OCI-LY7 (cell line): ENCODE results near the gene HSD17B7. TPM values are rescaled to one million over a fixed set of nuclear protein-coding genes. Genes with fewer than 3 reads are reported as not detected.

Experiments
- BruUV-seq: library from RNA; stranded (reverse); fragments of 400-500 nt; replicated peaks from 2 replicates; lab custom pipeline; 2021; lab: Mats Ljungman, UMichigan
- CTCF ChIA-PET: fragments of 300-600 bp; sonication (Branson Sonifier 250); formaldehyde crosslinking; loops from one replicate; lab custom pipeline; 2022; ENCODE audit warnings: antibody characterized with exemption; ENCODE audit not compliant: unreplicated experiment; lab: Charles Lee
- POLR2A ChIA-PET: fragments of 300-600 bp; sonication (Branson Sonifier 250); formaldehyde crosslinking; loops from one replicate; lab custom pipeline; 2022; ENCODE audit warnings: antibody characterized with exemption; lab: Charles Lee
- DNase-seq: peaks from one replicate; pipeline ENCODE4 v3.0.0-alpha.2; 2015; ENCODE audit warnings: low spot score
- H2AFZ ChIP-seq: fragments of 200-600 bp; sonication (generic), shearing (Covaris generic); 2 replicates; pipeline ENCODE4 v1.6.1; 2014; ENCODE audit warnings: mild to moderate bottlenecking, antibody characterized with exemption, low read length, moderate library complexity
- H3K27ac ChIP-seq: fragments of 200-600 bp; sonication (generic); 2 replicates; pipeline ENCODE4 v1.5.1; 2014; ENCODE audit warnings: mixed run types, low read depth, mild to moderate bottlenecking, moderate library complexity, low read length, inconsistent platforms; ENCODE audit not compliant: poor library complexity, severe bottlenecking
- H3K36me3 ChIP-seq: fragments of 200-600 bp; sonication (generic); 2 replicates; pipeline ENCODE4 v1.6.1; 2014; ENCODE audit warnings: mild to moderate bottlenecking, antibody characterized with exemption, low read length, moderate library complexity, mixed read lengths; ENCODE audit not compliant: insufficient read depth
- H3K4me1 ChIP-seq: fragments of 200-600 bp; sonication (generic); 2 replicates; pipeline ENCODE4 v1.5.1; 2014; ENCODE audit warnings: mild to moderate bottlenecking, low read length; ENCODE audit not compliant: insufficient read depth, poor library complexity, severe bottlenecking
- H3K4me2 ChIP-seq: fragments of 200-600 bp; sonication (generic); 2 replicates; pipeline ENCODE4 v1.6.1; 2014; ENCODE audit warnings: mild to moderate bottlenecking, low read length
- H3K4me3 ChIP-seq: fragments of 200-600 bp; sonication (generic); 2 replicates; pipeline ENCODE4 v1.5.1; 2014; ENCODE audit warnings: mild to moderate bottlenecking, low read depth, low read length; ENCODE audit not compliant: poor library complexity, severe bottlenecking
- H3K79me2 ChIP-seq: fragments of 200-600 bp; sonication (generic); 2 replicates; pipeline ENCODE4 v1.6.1; 2016; ENCODE audit warnings: low read depth, mild to moderate bottlenecking, low read length, moderate library complexity, mixed read lengths; ENCODE audit not compliant: insufficient read depth
- H3K9me2 ChIP-seq: fragments of 200-600 bp; sonication (generic); 2 replicates; pipeline ENCODE4 v1.6.1; 2016; ENCODE audit warnings: mild to moderate bottlenecking, low read length, mixed read lengths; ENCODE audit not compliant: insufficient read depth
- H3K9me3 ChIP-seq: fragments of 200-600 bp; sonication (generic); 2 replicates; pipeline ENCODE4 v1.6.1; 2014; ENCODE audit warnings: mild to moderate bottlenecking, mixed run types, low read length, mixed read lengths
- H4K20me1 ChIP-seq: fragments of 200-600 bp; sonication (generic); 2 replicates; pipeline ENCODE4 v1.6.1; 2014; ENCODE audit warnings: mild to moderate bottlenecking, antibody characterized with exemption, low read length, moderate library complexity, mixed read lengths; ENCODE audit not compliant: insufficient read depth
- EZH2phosphoT487 ChIP-seq: fragments of 200-600 bp; sonication (generic); IDR thresholded peaks from 2 replicates; pipeline ENCODE4 v1.6.1; 2018; ENCODE audit warnings: low read depth, borderline replicate concordance, mild to moderate bottlenecking, mixed run types, antibody characterized with exemption, low read length, moderate library complexity, mixed read lengths
- intact Hi-C: fragments of 100-400 bp; cut with micrococcal nuclease; formaldehyde crosslinking; loops from one replicate; pipeline ENCODE4 v1.10.0; 2022; ENCODE audit not compliant: unreplicated experiment
- total RNA-seq, 2 experiments: library from RNA; depleted of rRNA in 1 of 2; stranded (reverse); fragments of >200 nt in 1 of 2; shearing (Covaris generic) in 1 of 2; gene quantifications; 2 replicates each; pipeline ENCODE4 v1.2.3, GENCODE V29; 2014 to 2022
- TF ChIP-seq, protein P1 (sequence below): fragments of 200-600 bp; sonication (generic); conservative IDR thresholded peaks from 2 replicates; pipeline ENCODE4 v1.5.1; 2014; ENCODE audit warnings: mild to moderate bottlenecking, antibody characterized with exemption, low read length, moderate library complexity, mixed read lengths

HSD17B7 gene
- total RNA-seq, 2 experiments from 2014 or later = 41.2 to 51.1 TPM

DNA sequence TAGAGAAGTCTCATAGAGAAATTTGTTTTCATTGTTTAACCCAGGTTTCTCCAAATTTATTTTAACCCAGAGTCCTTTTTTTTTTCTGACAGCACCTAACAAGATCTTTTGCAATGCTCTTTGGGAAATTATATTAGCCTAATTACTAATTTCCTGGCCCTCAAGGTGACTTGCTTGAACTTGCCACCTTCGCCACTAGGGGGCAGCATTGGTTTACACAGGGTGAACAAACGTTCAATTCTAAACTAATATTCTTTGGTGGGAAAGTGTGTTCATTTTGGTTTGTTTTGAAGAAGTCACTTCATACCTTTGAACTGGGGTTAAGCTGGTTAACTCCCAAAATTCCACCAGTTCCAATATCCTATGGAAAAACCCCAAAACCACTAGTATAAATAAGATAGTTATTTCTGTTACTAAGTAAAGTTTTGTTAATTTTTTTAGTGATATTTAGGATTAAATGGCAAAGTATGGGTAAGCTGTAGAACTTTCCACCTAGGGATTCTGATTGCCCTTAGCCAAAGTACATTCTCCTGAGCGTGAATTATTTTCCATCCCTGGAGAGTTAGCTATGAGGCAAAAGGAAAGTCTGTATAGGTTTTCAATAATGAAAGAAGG, 57.4 kb downstream of the HSD17B7 start:
- H3K36me3 ChIP-seq = no peaks in the 10 kb centered on the region
- H3K27ac ChIP-seq = no peak overlapping the region
- DNase-seq = peak; percentile 77
- H4K20me1 ChIP-seq = no peaks in the 10 kb centered on the region
- POLR2A ChIA-PET = interaction anchor here (0.7 kb wide), 1 partner anchor 490 kb away, joined by 3 read pairs; no protein-coding TSS in a partner anchor
- no peaks in the 10 kb centered on the region for H3K4me1 ChIP-seq
- TF ChIP-seq, protein P1, sequence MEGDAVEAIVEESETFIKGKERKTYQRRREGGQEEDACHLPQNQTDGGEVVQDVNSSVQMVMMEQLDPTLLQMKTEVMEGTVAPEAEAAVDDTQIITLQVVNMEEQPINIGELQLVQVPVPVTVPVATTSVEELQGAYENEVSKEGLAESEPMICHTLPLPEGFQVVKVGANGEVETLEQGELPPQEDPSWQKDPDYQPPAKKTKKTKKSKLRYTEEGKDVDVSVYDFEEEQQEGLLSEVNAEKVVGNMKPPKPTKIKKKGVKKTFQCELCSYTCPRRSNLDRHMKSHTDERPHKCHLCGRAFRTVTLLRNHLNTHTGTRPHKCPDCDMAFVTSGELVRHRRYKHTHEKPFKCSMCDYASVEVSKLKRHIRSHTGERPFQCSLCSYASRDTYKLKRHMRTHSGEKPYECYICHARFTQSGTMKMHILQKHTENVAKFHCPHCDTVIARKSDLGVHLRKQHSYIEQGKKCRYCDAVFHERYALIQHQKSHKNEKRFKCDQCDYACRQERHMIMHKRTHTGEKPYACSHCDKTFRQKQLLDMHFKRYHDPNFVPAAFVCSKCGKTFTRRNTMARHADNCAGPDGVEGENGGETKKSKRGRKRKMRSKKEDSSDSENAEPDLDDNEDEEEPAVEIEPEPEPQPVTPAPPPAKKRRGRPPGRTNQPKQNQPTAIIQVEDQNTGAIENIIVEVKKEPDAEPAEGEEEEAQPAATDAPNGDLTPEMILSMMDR = peak; percentile 99
- TF ChIP-seq EZH2phosphoT487 = no peak
- no peak overlapping the region for H2AFZ ChIP-seq
- CTCF ChIA-PET = interaction anchor here (0.5 kb wide), 1 partner anchor 222 kb away, joined by 3 read pairs; no protein-coding TSS in a partner anchor
- intact Hi-C loops = loop anchor here (5.0 kb wide), 1 partner anchor 324 kb away; no protein-coding TSS in a partner anchor
- H3K9me2 ChIP-seq = no peaks in the 10 kb centered on the region
- BruUV-seq = no TSS peak
- H3K9me3 ChIP-seq = no peaks in the 10 kb centered on the region
- no peak overlapping the region for H3K4me3 ChIP-seq
- no peaks in the 10 kb centered on the region for H3K79me2 ChIP-seq
- no peak overlapping the region for H3K4me2 ChIP-seq

DNA sequence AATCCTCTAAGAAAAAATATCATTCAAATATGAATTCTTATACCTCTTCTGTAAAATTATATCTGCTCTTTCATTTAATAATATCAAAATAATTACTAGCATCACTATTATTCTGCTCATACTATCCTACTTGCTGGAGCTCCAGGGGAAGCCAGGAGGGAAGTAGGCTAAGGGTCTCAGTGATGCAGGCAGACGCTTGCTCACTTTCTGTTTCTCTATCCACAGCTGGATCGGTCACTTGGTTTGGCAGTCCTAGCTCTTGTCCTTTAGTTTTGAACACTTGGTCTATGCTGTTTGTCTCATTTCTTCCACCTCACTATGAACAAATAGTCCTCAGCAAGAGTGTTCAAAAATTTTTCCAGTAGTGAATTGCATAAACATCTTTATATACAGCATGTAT, 59.2 kb downstream of the HSD17B7 start:
- no peak for DNase-seq
- no peaks in the 10 kb centered on the region for H3K4me1 ChIP-seq
- no peaks in the 10 kb centered on the region for H4K20me1 ChIP-seq
- no peaks in the 10 kb centered on the region for H3K36me3 ChIP-seq
- POLR2A ChIA-PET = no interaction called here
- H3K4me2 ChIP-seq = no peak overlapping the region
- H3K4me3 ChIP-seq = no peak overlapping the region
- intact Hi-C loops = loop anchor here (5.0 kb wide), 1 partner anchor 323 kb away; no protein-coding TSS in a partner anchor
- no peaks in the 10 kb centered on the region for H3K9me3 ChIP-seq
- BruUV-seq = no TSS peak
- no peak overlapping the region for H3K27ac ChIP-seq
- no peak overlapping the region for H2AFZ ChIP-seq
- TF ChIP-seq, protein P1 = no peak
- TF ChIP-seq EZH2phosphoT487 = no peak
- no peaks in the 10 kb centered on the region for H3K79me2 ChIP-seq
- CTCF ChIA-PET = no interaction called here
- H3K9me2 ChIP-seq = no peaks in the 10 kb centered on the region

DNA sequence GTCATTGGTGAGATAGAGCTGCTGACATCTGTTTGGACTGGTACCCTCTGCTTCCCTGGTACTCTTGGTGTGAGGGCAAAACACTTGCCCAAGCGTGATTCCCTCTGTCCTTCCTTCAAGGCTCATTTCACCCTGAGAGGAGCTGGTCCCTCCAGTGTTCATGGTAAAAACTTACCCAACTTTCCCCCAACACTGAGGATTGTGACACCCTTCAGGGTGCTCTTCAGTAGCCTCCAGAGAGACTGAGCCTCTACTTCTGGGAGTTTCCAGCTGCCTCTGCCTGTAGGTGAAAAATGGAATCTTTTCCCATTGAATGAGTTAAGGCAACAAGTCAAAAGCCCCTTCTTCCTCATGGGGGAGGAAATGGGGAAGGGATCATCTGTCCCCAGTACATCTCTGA, 60.8 kb downstream of the HSD17B7 start:
- Histone ChIP-seq H3K9me3 (no peaks in the 10 kb centered on the region), H3K4me2 (no peak overlapping the region), H3K4me1 (no peaks in the 10 kb centered on the region), H3K9me2 (no peaks in the 10 kb centered on the region), H3K79me2 (no peaks in the 10 kb centered on the region), H3K4me3 (no peak overlapping the region), H3K27ac (no peak overlapping the region), H4K20me1 (no peaks in the 10 kb centered on the region), H2AFZ (no peak overlapping the region), H3K36me3 (no peaks in the 10 kb centered on the region)
- ChIA-PET POLR2A (no interaction called here), CTCF (no interaction called here)
- BruUV-seq = no TSS peak
- TF ChIP-seq, protein P1 = no peak
- TF ChIP-seq EZH2phosphoT487 = no peak
- DNase-seq = no peak
- intact Hi-C loops = no loop called here
